RWPE2 (cell line): ENCODE data around the gene RTEL1.

Experiments used
- ATAC-seq: fragments of 200-7000 bp; cut with Tn5 transposase; 3 replicates; pipeline ENCODE4 v1.9.1; 2021; ENCODE audit warnings: low read depth
- DNase-seq: peaks from one replicate; pipeline ENCODE4 v3.0.0-alpha.2; 2020; ENCODE audit warnings: low spot score
- H3K27ac ChIP-seq: fragments of 450-650 bp; 2 replicates; pipeline ENCODE4 v1.5.1; 2017; ENCODE audit warnings: mild to moderate bottlenecking; ENCODE audit not compliant: poor library complexity, severe bottlenecking
- H3K27me3 ChIP-seq: fragments of 250-450 bp; sonication (Bioruptor Pico); 2 replicates; pipeline ENCODE4 v1.5.1; 2021; ENCODE audit warnings: mild to moderate bottlenecking, moderate library complexity; ENCODE audit not compliant: insufficient read depth, poor library complexity, severe bottlenecking
- H3K36me3 ChIP-seq: fragments of 250-450 bp; sonication (Bioruptor Pico); 2 replicates; pipeline ENCODE4 v1.5.1; 2020; ENCODE audit warnings: low read depth, mild to moderate bottlenecking, moderate library complexity
- H3K4me1 ChIP-seq: fragments of 250-450 bp; sonication (Bioruptor Pico); 2 replicates; pipeline ENCODE4 v1.5.1; 2021; ENCODE audit warnings: mild to moderate bottlenecking, moderate library complexity; ENCODE audit not compliant: insufficient read depth, poor library complexity, severe bottlenecking
- H3K4me3 ChIP-seq: fragments of 250-450 bp; sonication (Bioruptor Pico); 2 replicates; pipeline ENCODE4 v1.5.1; 2021; ENCODE audit warnings: mild to moderate bottlenecking, moderate library complexity; ENCODE audit not compliant: severe bottlenecking
- H3K9me3 ChIP-seq: fragments of 250-450 bp; sonication (Bioruptor Pico); 2 replicates; pipeline ENCODE4 v1.5.1; 2021; ENCODE audit warnings: mild to moderate bottlenecking, moderate library complexity; ENCODE audit not compliant: severe bottlenecking
- TF ChIP-seq, protein P1 (sequence below): fragments of 450-650 bp; IDR thresholded peaks from one replicate; pipeline ENCODE4 v1.5.1; 2017; ENCODE audit warnings: mild to moderate bottlenecking, moderate library complexity; ENCODE audit not compliant: poor library complexity, severe bottlenecking

Gene RTEL1

DNA sequence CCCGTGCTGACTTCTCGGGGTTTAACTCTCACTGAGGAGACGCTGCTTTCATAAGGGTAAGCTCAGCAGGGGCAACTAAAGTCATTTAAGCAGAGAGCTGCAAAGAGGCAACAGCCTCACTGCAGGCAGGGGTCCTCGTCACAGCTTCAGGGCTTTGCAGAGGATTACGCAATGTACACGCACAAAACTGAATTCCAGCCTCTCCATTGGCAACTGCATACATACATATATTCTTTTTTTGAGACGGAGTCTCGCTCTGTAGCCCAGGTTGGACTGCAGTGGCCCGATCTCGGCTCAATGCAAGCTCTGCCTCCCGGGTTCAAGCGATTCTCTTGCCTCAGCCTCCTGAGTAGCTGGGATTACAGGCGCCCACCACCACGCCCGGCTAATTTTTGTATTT is 33.6 kb upstream of the RTEL1 start:
- Histone ChIP-seq H3K27ac (no peak overlapping the region), H3K36me3 (peaks cover 21% of the 10 kb centered on the region), H3K4me3 (no peak overlapping the region), H3K9me3 (no peaks in the 10 kb centered on the region), H3K4me1 (peaks cover 6% of the 10 kb centered on the region), H3K27me3 (no peaks in the 10 kb centered on the region)
- peak; percentile 49 for DNase-seq
- ATAC-seq: no peak
- TF ChIP-seq, protein P1, sequence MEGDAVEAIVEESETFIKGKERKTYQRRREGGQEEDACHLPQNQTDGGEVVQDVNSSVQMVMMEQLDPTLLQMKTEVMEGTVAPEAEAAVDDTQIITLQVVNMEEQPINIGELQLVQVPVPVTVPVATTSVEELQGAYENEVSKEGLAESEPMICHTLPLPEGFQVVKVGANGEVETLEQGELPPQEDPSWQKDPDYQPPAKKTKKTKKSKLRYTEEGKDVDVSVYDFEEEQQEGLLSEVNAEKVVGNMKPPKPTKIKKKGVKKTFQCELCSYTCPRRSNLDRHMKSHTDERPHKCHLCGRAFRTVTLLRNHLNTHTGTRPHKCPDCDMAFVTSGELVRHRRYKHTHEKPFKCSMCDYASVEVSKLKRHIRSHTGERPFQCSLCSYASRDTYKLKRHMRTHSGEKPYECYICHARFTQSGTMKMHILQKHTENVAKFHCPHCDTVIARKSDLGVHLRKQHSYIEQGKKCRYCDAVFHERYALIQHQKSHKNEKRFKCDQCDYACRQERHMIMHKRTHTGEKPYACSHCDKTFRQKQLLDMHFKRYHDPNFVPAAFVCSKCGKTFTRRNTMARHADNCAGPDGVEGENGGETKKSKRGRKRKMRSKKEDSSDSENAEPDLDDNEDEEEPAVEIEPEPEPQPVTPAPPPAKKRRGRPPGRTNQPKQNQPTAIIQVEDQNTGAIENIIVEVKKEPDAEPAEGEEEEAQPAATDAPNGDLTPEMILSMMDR: no peak

DNA sequence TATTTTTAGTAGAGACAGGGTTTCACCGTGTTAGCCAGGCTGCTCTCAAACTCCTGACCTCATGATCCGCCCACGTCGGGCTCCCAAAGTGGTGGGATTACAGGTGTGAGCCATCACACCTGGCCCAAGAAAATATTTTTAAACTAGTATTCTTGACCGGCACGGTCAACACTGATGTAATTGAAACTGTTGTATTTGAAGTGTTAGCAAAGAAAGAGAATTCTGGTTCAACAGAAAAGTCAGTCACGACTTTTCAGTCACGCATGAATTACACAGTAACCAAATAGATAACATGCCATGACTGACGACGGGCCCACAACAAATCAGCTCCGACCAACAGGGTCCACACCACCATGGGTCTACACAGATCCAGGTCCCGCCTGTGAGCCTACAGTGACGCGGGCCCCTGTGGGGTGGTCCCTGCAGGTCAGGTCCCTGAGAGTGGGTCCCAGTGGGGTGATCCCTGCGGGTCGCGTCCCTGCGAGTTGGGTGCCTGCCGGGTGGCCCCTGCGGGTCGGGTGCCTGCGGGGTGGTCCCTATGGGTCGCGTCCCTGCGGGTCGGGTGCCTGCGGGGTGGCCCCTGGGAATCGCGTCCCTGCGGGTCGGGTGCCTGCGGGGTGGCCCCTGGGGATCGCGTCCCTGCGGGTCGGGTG is 32.2 kb upstream of the RTEL1 start:
- ATAC-seq (no peak), DNase-seq (peak; percentile 87)
- TF ChIP-seq, protein P1: no peak
- Histone ChIP-seq H3K9me3 (no peaks in the 10 kb centered on the region), H3K4me3 (peak overlapping the region; percentile 76), H3K27me3 (no peaks in the 10 kb centered on the region), H3K4me1 (peaks cover 6% of the 10 kb centered on the region), H3K27ac (peak overlapping the region; percentile 84), H3K36me3 (peaks cover 15% of the 10 kb centered on the region; the same call in 1 of the 2 replicates)

DNA sequence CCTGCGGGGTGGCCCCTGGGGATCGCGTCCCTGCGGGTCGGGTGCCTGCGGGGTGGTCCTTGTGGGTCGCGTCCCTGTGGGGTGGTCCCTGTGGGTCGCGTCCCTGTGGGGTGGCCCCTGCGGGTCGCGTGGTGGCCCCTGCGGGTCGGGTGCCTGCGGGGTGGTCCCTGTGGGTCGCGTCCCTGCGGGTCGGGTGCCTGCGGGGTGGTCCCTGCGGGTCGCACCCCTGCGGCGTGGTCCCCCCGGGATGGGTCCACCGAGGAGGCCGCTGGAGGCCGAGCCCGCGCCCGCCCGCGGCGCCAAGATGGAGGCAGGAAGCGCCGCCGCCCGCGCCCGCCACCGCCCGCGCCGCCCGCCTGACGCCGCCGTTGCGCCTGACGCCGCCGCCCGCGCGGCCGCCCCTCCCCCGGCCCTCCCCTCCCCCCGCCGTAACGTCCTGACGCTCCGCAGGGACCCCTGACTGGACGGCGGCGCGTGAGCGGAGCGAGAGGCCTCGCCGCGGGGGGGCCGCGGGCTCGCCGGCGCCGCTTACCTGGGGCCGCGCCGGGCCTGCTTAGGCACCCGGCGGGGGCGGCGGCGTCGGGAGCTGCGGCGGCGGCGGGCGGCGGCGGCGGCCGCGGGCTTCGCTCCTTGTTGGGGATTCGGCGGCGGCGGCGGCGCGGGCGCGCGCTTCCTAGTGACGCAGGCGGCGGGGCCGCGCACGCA is 31.5 kb upstream of the RTEL1 start, which contains the start of gene GMEB2:
GMEB2 (minus strand) TSS at position 678 of the 705 bp plus-strand sequence. CDS start 7,704 bp downstream, outside the sequence.
- no peaks in the 10 kb centered on the region for H3K9me3 ChIP-seq
- ATAC-seq: peak; percentile 11
- peak; percentile 90 for DNase-seq
- peaks cover 6% of the 10 kb centered on the region for H3K4me1 ChIP-seq
- peak within 1 kb of the TSS; percentile 84 for H3K27ac ChIP-seq
- TF ChIP-seq, protein P1: no peak
- peak within 1 kb of the TSS; percentile 76 for H3K4me3 ChIP-seq
- peaks cover 11% of the 10 kb centered on the region; the same call in 1 of the 2 replicates for H3K36me3 ChIP-seq
- H3K27me3 ChIP-seq: no peaks in the 10 kb centered on the region

DNA sequence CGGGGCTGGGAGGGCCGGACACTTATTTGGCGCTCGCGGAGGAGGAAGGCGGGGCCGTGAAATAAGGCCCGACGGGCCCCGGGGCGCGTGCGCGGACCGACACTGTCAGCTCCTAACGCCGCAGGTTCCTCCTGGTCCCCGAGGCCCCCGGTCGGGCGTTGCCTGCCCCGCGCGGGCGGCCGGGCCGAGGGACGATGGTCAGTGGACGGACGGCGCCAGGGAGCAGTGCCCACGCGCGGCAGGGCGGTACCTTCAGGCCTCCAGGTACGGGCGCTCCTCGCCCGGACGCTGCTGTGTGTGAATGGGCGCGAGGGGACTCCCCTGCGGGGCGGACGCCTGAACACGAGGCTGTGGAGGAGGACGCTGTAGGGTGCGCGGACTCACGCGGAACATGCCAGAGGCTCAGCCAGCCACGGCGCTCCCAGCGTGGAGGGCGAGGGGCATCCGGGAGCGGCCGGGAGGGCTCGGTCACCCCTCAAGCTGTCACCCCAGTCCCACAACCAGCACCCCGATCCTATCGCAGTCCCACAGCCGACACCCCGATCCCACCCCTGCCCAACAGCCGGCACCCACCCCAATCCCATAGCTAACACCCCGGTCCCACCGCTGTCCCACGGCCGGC is 30.9 kb upstream of the RTEL1 start:
- H3K27me3 ChIP-seq: no peaks in the 10 kb centered on the region
- TF ChIP-seq, protein P1: no peak
- H3K9me3 ChIP-seq: no peaks in the 10 kb centered on the region
- peaks cover 6% of the 10 kb centered on the region for H3K4me1 ChIP-seq
- H3K36me3 ChIP-seq: peaks cover 11% of the 10 kb centered on the region; the same call in 1 of the 2 replicates
- peak; percentile 100 for DNase-seq
- H3K27ac ChIP-seq: peak overlapping the region; percentile 84
- peak; percentile 65 for ATAC-seq
- H3K4me3 ChIP-seq: peak overlapping the region; percentile 76
